ENCODE measurements around the gene DDX25.

- TF ChIP-seq CTCF (IDR thresholded peaks at IDR 0.05; ENCODE audit: insufficient read depth, low read length, poor library complexity, severe bottlenecking) (no peak), EZH2phosphoT487 (conservative IDR thresholded peaks at IDR 0.05; ENCODE audit: low read length) (no peak)
These were observed 1.2 kb upstream of the DDX25 start, which contains the start of gene PUS3 for GRCh38 chr11:125902927-125903710.

Measured in SU-DHL-6 (cell line).